Stimulated activated CD4-positive, alpha-beta T cell treated with anti-CD3 and anti-CD28 coated beads, Interleukin-12 subunit alpha, Interleukin-12 subunit beta, amount 100 ng/mL, for 4 hours (primary cell): ENCODE results near the gene DRC1.
A peak's percentile ranks its signal among the peaks of the same experiment; 100 is the strongest.
"Not testable (repeated sequence)": the region's sequence is repeated elsewhere in the genome, so short reads cannot be mapped to it uniquely, and the experiment has no call there.

Experiments used
- DNase-seq: peaks from one replicate; pipeline ENCODE4 v3.0.0-alpha.2; 2020

DRC1 gene

DNA sequence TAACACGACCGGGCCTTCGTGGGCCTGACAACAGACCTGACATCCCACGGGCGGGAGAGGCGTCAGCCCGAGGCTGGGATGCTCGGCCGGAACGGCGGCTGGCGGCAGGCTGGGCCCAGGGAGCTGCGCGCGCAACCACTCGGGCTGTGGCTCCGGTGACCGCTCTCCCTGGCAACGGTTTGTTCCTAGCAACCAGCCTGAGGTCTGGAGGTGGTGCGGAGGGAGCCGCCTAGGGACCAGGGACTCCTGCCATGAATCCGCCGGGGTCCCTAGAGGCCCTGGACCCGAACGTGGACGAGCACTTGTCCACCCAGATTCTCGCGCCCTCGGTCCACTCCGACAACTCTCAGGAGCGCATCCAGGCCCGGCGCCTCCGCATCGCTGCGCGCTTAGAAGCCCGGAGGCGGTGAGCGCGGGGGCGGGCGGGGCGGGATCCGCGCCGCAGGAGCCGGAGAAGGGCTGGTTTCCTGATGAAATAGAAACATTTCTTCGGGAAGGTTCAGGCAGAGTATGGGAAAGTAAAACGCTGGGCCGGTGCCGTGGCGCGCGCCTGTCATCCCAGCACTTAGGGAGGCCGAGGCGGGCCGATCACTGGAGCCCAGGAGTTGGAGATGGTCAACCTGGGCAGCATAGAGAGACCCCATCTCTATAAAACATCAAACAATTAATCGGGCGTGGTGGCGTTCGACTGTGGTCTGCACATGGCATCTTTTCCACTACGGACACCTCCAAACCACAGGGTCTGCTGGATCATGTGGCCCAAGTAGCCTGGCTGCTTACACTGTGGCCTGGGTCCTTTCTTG is at the start of gene DRC1:
Gene DRC1, plus strand, starts transcription at position 182 of the 803 bp plus-strand sequence. Its CDS starts 70 bp downstream, at position 252.
- no peak for DNase-seq

DNA sequence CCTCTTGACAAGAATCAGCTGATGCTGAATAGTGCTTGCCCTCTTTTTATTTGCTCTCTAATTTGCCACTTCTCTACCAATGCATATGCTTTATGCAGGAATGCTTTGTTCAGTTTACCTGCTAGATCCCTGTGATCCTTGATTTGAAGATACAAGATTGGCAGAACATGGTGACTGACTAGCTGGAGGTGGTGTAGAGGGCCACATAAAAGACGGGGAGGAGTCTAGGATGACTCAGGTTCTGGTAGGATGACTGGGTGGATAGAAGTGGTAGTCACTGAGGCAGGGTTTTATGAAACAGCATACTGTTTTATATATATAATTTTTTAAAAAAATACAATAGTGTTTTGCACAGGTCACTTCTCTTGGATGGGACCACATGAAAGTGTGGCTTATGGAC is 48.8 kb upstream of the DRC1 start:
- DNase-seq, result no peak

DNA sequence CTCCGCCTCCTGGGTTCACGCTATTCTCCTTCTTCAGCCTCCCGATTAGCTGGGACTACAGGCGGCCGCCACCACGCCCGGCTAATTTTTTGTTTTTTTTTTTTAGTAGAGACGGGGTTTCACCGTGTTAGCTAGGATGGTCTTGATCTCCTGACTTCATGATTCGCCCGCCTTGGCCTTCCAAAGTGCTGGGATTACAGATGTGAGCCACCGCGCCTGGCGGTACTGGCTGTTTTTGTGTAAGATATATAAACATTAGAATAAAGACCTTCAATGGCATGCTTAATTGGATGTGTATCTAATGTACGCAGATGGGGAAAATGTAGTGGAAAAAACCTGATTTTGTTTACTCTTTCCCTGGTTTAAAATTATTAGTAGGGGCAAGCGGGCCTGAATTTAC is 47.3 kb upstream of the DRC1 start:
- not testable (repeated sequence) for DNase-seq

DNA sequence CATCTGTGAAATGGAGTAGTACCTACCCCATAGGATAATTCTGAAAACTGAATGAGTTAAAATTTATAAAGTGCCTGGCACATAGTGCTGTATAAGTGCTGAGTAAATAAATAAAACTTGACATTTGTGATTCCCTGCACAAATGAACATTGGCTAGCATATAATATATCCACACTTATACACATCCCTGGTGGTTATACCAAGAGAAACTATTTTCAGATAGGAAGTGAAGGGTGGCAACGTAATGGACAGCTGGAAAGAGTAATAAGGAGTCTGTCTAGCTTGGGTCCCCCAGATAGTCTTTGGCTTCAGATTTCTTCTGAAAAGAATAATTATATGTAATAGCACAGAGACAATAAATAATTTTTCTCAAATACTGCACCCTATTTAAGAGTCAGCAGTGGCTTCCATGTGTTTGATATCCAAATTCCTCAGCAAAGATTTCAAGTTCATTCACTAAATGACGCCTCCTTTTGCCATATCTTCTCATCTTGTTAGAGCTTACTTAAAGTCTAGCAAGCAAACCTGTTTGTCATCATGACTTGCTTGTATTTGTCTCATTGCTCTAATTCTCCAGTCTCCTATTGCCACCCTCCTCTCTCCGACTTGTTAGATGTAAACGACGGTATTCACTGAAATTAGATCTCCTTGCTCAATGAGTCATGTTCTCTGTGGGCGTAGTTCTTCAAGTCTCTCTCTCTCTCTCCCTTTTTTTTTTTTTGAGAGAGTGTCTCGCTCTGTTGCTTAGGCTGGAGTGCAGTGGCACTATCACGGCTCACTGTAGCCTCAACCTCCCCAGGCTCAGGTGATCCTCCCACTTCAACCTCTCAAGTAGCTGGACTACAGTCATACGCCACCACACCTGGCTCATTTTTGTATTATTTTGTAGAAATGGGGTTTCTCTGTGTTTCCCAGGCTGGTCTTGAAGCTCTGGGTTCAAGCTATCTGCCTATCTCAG is 46.4 kb upstream of the DRC1 start:
- DNase-seq, result no peak

DNA sequence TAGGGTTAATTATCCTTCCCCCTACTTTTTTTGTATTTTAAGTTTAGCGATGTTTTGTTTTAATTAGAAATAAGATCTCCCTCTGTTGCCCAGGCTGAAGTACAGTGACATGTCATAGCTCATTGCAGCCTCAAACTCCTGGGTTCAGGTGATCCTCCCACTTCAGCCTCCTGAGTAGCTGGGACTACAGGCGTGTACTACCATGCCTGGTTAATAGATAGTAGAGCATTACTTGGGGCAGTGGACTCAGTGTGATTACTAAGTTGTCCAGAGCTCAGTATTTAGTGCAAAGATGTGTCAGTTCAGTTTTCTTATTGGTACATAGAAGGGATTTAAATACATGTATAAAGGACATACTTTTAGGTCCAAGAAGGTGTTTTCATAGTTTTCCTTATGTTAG is 45.6 kb upstream of the DRC1 start:
- no peak for DNase-seq

DNA sequence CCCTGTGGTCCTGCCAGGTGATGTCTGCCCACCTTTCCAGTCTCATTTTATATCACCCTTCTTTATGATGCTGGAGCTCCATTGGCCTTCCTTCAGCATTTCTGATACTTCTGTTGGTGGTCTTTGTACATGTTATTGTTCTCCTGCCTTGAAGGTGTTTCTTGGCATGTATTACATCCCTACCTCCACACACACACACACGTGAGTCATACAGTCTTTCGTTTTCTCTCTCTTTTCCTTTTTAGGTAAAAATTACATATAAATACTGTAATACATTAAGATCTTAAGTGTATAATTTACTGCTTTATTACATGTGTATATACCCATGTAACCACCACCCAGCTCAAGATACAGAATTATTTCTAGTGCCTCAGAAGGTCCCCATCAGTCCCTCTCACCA is 44.9 kb upstream of the DRC1 start:
- DNase-seq, result no peak

DNA sequence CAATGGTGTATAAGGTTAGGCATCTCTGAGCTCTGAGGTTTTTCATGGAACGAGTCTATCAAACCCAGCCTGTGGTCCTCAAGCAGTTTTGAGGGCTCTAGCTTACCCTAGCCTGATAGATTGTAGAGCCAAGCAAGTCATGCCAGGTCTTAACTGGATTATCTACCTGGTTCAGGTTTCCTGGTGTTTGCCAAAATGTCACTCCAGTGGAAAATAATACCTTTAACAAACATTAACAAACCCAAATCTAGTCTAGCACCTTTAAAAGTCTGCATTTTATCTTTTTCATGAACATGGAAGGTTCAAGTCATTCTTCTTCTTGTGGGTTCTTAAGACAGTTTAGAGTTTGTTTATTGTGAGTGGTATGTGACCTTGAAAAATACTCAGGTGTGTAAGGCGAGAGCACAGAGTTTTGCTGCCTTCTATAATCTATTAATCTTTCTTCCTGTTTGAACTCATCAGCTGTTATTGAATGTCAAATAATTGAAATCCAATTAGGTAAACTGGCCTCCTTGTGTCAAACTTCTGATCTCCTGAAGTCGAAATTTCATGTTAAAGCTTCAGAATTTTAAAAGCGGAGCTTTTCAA is 41.7 kb upstream of the DRC1 start:
- no peak for DNase-seq

DNA sequence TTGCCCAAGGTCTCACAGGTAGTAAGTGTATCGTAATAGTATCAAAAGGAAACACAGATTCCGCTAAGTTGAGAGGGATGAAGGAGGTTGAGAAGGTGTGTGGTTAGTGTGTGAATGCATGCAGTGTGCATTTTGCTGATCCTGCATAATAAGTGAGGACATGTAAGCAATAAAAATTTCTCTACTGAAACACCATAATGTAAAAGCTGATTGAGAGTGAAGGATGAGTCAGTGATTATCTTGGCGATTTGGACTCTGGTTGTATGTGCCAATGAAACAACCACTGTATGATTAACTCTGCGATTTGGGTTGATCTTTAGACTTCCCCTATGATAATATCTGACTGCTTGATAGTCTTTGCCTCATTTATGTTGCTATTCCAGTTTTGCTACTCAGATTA is 38.4 kb upstream of the DRC1 start:
- no peak for DNase-seq

DNA sequence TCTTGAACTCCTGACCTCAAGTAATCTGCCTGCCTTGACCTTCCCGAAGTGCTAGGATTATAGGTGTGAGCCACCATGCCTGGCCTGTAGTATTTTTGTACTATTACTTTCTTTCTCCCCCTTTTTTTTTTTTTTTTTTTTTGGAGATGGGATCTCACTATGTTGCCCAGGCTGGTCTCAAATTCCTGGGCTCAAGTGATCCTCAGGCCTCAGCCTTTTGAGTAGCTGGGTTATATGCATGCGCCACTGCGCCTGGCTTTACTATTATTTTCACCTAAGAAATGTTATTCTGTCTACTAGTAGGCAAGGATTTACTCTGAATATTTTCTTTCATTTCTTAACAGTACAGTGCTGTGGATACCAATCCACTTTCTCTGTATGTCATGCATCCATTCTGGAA is 37.8 kb upstream of the DRC1 start:
- DNase-seq, result no peak

DNA sequence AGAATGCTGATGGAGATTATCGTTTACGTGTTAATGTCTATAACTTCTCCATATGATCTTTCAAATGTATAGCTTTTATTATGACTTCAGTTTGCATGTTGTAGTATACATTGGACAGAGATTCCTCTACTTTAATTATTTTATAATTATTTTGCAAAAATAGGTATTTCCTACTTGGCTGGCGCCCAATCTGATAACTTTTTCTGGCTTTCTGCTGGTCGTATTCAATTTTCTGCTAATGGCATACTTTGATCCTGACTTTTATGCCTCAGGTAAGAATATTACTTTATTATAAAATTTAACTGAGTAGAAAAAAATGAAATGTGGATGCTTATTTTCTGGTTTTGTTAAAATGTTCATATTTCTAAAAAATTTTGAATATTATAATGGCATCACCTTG is 37.1 kb upstream of the DRC1 start:
- no peak for DNase-seq

DNA sequence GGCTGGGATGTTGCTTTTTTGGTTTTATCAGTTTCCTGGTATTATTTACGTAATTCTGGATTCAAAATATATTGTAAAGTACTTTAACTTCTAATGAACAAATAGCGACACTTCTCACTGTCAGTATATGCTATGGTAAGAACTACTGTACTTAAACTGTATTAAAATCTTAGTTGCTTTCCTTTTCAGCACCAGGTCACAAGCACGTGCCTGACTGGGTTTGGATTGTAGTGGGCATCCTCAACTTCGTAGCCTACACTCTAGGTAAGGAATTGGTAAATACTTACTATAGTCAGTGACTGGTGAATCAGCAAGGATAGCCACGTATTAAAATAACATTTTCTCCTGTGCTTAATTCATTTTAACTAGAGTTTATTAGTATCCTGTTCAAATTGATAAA is 34.8 kb upstream of the DRC1 start:
- DNase-seq, result no peak

DNA sequence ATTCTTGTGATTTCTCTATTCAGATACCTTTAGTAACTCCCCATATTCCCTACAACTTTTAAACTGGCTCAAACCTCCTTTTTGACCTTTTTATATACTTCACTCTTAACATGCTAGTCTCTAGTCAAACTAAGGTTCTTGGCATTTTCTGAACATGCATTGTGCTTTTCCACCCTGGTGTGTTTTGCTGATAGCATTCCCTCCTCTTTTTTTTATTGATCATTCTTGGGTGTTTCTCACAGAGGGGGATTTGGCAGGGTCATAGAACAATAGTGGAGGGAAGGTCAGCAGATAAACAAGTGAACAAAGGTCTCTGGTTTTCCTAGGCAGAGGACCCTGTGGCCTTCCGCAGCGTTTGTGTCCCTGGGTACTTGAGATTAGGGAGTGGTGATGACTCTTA is 32.1 kb upstream of the DRC1 start:
- not testable (repeated sequence) for DNase-seq

DNA sequence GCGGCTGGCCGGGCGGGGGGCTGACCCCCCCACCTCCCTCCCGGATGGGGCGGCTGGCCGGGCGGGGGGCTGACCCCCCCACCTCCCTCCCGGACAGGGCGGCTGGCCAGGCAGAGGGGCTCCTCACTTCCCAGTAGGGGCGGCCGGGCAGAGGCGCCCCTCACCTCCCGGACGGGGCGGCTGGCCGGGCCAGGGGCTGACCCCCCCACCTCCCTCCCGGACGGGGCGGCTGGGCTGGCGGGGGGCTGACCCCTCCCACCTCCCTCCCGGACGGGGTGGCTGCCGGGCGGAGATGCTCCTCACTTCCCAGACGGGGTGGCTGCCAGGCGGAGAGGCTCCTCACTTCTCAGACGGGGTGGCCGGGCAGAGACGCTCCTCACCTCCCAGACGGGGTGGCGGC is 30.8 kb upstream of the DRC1 start:
- DNase-seq, result not testable (repeated sequence)

DNA sequence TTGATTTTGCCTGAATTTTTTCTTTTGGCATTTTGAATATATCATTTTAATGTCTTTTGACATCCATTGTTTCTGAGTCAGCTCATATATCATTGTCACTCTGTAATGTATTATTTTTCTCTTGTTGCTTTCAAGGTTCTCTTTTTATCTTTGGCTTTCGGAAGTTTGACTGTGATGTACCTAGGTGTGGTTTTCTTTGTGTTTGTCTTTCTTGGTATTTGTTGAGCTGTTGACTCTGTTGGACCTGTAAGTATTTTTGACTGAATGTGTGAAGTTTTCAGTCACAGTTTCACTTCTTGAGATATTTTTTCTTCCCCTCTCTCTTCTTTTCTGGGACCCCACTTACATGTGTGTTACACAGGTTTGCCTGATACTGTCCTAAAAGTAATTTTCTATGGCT is 24.9 kb upstream of the DRC1 start:
- no peak for DNase-seq

DNA sequence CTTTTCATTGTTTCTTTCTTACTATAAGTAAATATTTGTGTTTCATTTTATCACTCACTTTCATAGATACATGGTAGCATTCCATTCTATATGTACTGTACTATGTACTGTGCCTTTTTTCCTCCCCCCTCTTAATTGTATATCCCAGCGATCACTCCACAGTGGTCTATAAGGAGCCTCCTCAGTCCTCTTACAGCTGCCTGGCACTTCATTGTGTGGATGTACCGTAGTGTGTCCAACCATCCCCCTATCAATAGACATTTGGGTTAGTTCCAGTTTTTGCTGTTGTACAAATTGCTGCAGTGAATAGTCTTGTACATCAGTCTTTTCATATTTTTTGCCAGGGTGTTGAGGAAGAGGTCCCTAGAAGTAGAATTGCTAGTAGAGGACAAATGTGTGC is 21.4 kb upstream of the DRC1 start:
- DNase-seq, result no peak

DNA sequence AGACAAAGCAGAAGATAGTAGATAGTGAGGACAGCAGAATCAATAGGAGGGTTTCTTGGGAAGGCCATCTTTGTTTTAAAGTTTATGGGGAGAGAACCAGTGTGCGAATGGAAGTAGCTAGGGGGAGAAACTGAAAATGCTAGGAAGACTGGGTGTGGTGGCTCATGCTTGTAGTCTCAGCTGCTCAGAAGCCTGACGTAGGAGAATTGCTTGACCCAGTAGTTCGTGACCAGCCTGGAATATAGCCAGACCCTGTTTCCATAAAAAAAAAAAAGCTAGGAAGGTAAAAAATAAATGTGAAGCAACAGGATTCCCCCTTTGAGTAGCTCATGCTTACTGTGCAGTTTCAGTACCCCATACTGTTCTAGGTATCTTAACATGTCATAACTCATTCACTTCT is 19.2 kb upstream of the DRC1 start:
- no peak for DNase-seq

DNA sequence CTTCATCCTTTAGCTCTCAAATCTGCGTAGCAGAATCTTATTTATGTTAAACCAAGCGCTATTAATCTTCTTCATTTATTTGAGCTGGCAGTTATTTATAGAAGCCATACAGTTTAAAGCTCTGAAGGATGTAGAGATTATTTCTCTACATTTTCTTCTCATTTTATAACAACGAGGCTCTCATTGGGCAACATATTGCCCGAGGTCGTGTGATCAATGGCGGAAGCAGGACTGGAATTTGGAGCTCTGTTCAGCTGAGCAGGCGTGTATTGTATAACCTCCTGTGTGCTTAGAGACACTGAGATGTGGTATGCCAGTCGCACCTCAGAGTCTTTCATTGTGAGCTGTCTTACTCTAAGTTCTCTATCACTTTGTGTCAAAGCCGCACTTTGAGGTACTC is 17.5 kb upstream of the DRC1 start:
- DNase-seq, result no peak

DNA sequence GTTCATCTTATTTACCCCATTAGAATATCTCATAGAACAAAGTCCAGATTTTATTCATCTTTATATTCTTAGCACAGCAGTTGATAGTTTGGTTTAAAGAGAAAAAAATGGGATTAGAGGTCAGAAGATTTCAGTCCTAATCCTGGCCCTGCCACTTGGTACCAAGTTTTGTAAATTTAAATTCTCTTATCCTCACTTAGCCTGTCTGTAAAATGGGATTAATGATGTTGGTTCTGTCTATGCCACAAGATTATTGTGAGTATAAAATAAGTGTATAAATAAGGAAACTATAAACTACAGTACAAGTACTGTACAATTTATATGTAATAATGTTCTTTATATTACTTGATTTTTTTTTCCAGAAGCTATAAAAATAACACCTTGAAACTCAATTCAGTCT is 17.1 kb upstream of the DRC1 start:
- DNase-seq, result no peak

DNA sequence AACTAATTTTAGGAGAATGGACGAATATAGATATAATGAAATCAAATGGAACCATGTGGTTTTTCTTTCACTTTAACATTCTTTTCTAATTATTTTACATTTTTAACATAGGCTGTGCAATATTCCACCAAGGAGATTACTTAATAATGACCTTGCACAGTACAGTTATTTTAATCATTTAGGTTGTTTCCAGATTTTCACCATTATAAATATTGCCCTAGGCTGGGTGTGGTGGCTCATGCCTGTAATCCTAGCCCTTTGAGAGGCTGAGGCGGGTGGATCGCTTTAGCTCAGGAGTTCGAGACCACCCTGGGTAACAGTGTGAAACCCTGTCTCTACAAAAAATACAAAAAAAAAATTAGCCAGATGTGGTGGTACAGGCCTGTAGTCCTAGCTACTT is 14.5 kb upstream of the DRC1 start:
- DNase-seq, result no peak

DNA sequence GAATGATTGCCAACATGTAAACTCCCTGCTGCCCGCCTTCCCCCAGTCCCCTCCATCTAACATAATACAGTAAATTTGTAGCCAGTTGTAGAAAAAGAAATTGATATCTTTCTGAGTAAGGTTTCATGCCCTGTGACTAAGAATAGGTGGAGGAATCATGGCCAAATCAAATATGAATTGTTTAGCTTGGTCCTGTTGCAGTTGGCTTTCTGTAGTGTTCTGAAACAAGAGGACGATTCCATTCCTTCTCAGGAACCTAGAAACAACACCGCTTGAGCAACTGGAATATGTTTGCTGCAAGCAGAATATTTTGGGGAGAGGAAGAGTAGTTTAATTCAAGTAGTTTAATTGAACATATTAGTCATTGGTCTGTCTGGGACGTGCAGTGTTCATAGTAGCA is 7.0 kb upstream of the DRC1 start:
- no peak for DNase-seq

DNA sequence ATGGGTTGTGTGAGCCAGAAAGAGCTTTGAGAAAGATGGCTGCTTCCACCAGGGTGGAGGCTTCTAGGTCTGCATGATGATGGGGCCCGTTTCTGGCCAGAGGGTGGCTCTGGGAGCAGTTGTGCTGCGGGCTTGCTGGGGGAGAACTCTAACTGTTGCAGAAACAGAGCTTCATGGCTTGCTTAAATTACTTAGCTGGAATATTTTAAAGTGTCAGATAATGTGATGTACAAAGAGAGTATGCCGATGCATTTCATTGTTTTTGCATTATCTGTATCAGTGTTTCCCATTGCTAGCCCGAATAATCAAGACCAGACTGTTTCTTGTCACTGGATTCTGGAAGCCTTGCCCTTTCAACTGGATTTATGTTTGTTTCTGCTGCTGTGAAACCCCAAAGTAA is 6.3 kb upstream of the DRC1 start:
- DNase-seq, result no peak

DNA sequence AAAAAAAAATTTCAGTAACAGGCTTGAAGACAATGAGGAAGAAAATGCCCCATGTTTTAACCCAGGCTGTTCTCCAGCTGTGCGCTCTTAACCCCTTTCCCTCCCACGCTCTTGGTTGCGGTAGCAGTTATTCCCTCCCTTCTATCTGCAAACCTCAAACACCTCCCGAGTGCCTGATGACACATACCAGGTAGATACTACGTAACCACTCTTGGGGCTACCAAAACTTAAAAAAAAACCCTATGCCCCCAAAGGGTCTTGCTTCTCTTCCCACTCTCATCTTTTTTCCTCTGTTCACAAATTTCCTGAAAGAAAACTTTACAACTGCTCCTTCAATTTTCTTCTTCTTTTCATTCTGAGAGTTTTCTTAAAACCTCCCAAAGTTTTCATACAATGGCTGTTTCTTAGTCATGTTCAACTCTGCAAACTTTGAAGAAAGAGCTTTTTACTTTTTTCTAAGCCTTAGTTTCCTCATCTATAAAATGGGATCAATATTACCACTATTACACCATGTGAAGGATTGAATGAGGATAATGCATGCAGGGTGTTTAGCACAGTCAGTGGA is 4.9 kb upstream of the DRC1 start:
- peak; percentile 22 for DNase-seq

DNA sequence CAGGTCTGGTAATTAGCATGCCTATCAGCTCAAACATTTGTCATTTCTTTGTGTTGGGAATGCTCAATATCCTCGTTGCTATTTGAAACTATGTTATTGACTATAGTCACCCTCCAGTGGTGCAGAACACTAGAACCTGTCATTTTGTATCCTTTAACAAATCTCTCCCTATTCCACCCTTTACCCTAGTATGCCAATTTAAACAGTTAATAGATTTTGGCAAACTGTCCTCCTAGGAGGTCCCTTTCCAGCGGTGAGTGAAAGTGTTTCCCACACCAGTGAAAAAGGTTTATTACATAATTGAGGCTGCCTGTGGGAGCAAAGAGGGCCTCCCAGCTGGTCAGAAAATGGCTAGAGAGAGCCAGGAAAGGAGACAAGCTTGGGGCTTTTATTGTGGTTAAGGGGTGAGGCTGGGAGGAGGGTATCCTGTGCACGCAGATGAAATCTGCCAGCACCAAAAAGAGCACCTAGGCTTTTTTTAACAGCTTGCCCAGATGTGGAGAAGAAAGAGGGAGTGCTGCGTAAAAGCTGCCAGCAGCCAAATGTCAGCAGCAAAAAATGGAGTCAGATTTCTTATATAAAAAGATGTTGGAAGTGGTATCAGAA is 1.8 kb upstream of the DRC1 start:
- no peak for DNase-seq
